Measurements from ENCODE around the gene MEIS2.

Gene MEIS2

GRCh38 chr15:37107071-37107743, 6.9 kb upstream of the MEIS2 start:
- H3K9me3 ChIP-seq (ENCODE audit: insufficient read depth, low read length, severe bottlenecking): no peaks in the 10 kb centered on the region
- no peak overlapping the region for H3K4me3 ChIP-seq (ENCODE audit: low read depth in 1 of 2, low read length in 2 of 2)
- H2AFZ ChIP-seq (ENCODE audit: low read depth, low read length): no peak overlapping the region
- TF ChIP-seq EZH2 (IDR thresholded peaks at IDR 0.05; ENCODE audit: borderline replicate concordance, low read depth, low read length, severe bottlenecking): no peak
- no peak for TF ChIP-seq CTCF (IDR thresholded peaks at IDR 0.05; ENCODE audit: borderline replicate concordance, extremely low read depth, low read length, poor library complexity, severe bottlenecking)
- no peaks in the 10 kb centered on the region for H3K79me2 ChIP-seq (ENCODE audit: insufficient read depth, low read length)
- no peaks in the 10 kb centered on the region for H3K36me3 ChIP-seq (ENCODE audit: insufficient read depth, low read length)
- ATAC-seq (ENCODE audit: insufficient read depth, low read depth) (no peak), DNase-seq (no peak)
- no peaks in the 10 kb centered on the region for H3K4me1 ChIP-seq (ENCODE audit: insufficient read depth, low read length)
- H3K27me3 ChIP-seq (ENCODE audit: insufficient read depth, low read length, poor library complexity): no peaks in the 10 kb centered on the region
- no peak overlapping the region for H3K9ac ChIP-seq (ENCODE audit: low read depth, low read length)
- no peaks in the 10 kb centered on the region for H4K20me1 ChIP-seq (ENCODE audit: insufficient read depth, low read length)
- no peak overlapping the region for H3K4me2 ChIP-seq (ENCODE audit: insufficient read depth, low read length)
- no peak overlapping the region for H3K27ac ChIP-seq (ENCODE audit: low read length)

- TF ChIP-seq CTCF (IDR thresholded peaks at IDR 0.05; ENCODE audit: borderline replicate concordance, extremely low read depth, low read length, poor library complexity, severe bottlenecking): no peak
- TF ChIP-seq EZH2 (IDR thresholded peaks at IDR 0.05; ENCODE audit: borderline replicate concordance, low read depth, low read length, severe bottlenecking): no peak
- no peaks in the 10 kb centered on the region for H3K79me2 ChIP-seq (ENCODE audit: insufficient read depth, low read length)
- ATAC-seq (ENCODE audit: insufficient read depth, low read depth): no peak
- H2AFZ ChIP-seq (ENCODE audit: low read depth, low read length): no peak overlapping the region
- H3K4me2 ChIP-seq (ENCODE audit: insufficient read depth, low read length): no peak overlapping the region
- H3K4me1 ChIP-seq (ENCODE audit: insufficient read depth, low read length): no peaks in the 10 kb centered on the region
- no peak overlapping the region for H3K9ac ChIP-seq (ENCODE audit: low read depth, low read length)
- H4K20me1 ChIP-seq (ENCODE audit: insufficient read depth, low read length): no peaks in the 10 kb centered on the region
- H3K4me3 ChIP-seq (ENCODE audit: low read depth in 1 of 2, low read length in 2 of 2): no peak overlapping the region
- H3K27me3 ChIP-seq (ENCODE audit: insufficient read depth, low read length, poor library complexity): no peaks in the 10 kb centered on the region
- no peak overlapping the region for H3K27ac ChIP-seq (ENCODE audit: low read length)
- DNase-seq: no peak
- H3K36me3 ChIP-seq (ENCODE audit: insufficient read depth, low read length): no peaks in the 10 kb centered on the region
- no peaks in the 10 kb centered on the region for H3K9me3 ChIP-seq (ENCODE audit: insufficient read depth, low read length, severe bottlenecking)
Observed at GRCh38 chr15:37106490-37107001, 6.2 kb upstream of the MEIS2 start.

- no peaks in the 10 kb centered on the region for H4K20me1 ChIP-seq (ENCODE audit: insufficient read depth, low read length)
- no peaks in the 10 kb centered on the region for H3K27me3 ChIP-seq (ENCODE audit: insufficient read depth, low read length, poor library complexity)
- H3K4me2 ChIP-seq (ENCODE audit: insufficient read depth, low read length): no peak overlapping the region
- H3K27ac ChIP-seq (ENCODE audit: low read length): no peak overlapping the region
- H3K9me3 ChIP-seq (ENCODE audit: insufficient read depth, low read length, severe bottlenecking): no peaks in the 10 kb centered on the region
- H3K79me2 ChIP-seq (ENCODE audit: insufficient read depth, low read length): no peaks in the 10 kb centered on the region
- H3K4me1 ChIP-seq (ENCODE audit: insufficient read depth, low read length): no peaks in the 10 kb centered on the region
- no peak overlapping the region for H3K9ac ChIP-seq (ENCODE audit: low read depth, low read length)
- TF ChIP-seq EZH2 (IDR thresholded peaks at IDR 0.05; ENCODE audit: borderline replicate concordance, low read depth, low read length, severe bottlenecking) (no peak), CTCF (IDR thresholded peaks at IDR 0.05; ENCODE audit: borderline replicate concordance, extremely low read depth, low read length, poor library complexity, severe bottlenecking) (no peak)
- ATAC-seq (ENCODE audit: insufficient read depth, low read depth) (no peak), DNase-seq (no peak)
- no peak overlapping the region for H2AFZ ChIP-seq (ENCODE audit: low read depth, low read length)
- H3K4me3 ChIP-seq (ENCODE audit: low read depth in 1 of 2, low read length in 2 of 2): no peak overlapping the region
- no peaks in the 10 kb centered on the region for H3K36me3 ChIP-seq (ENCODE audit: insufficient read depth, low read length)
Observed at GRCh38 chr15:37105889-37106288, 5.5 kb upstream of the MEIS2 start.

Measured in DND-41 (cell line).